Tibial artery (tissue), 4 donors: ENCODE measurements around the gene RFXANK.

Experiments
- DNase-seq, 2 donors: peaks; one replicate each; pipeline ENCODE4 v3.0.0-alpha.2; 2019
- H3K27ac ChIP-seq, 2 donors: fragments of 200-600 bp; sonication (generic) in 1 of 2; 1 replicate in 1 of 2; 2 replicates in 1 of 2; pipeline ENCODE4 v1.5.1; 2018 to 2019; ENCODE audit warnings: mild to moderate bottlenecking in 1 of 2
- H3K27me3 ChIP-seq, 2 donors: fragments of 200-600 bp; sonication (generic) in 1 of 2; one replicate each; pipeline versions ENCODE4 v1.5.1 to v1.6.0; 2016 to 2019
- H3K36me3 ChIP-seq, 3 donors: fragments of 200-600 bp; sonication (generic) in 2 of 3; one replicate each; pipeline ENCODE4 v1.5.1; 2016 to 2019; ENCODE audit warnings: mild to moderate bottlenecking in 2 of 3
- H3K4me1 ChIP-seq, 4 donors: fragments of 200-600 bp; sonication (generic) in 2 of 4; 1 replicate in 3 of 4; 2 replicates in 1 of 4; pipeline ENCODE4 v1.5.1; 2016 to 2019
- H3K4me3 ChIP-seq, 2 donors: fragments of 200-600 bp; sonication (generic) in 1 of 2; 1 replicate in 1 of 2; 2 replicates in 1 of 2; pipeline ENCODE4 v1.5.1; 2018 to 2019; ENCODE audit warnings: mild to moderate bottlenecking in 2 of 2
- H3K9me3 ChIP-seq, 3 donors: fragments of 200-600 bp; sonication (generic) in 1 of 3; one replicate each; pipeline ENCODE4 v1.5.1; 2016 to 2019
- intact Hi-C: fragments of 100-400 bp; cut with DNase I; formaldehyde crosslinking; loops from one replicate; pipeline ENCODE4 v1.15.0; 2023; ENCODE audit warnings: low total_unique reads
- TF ChIP-seq, protein P1 (sequence below), 2 experiments: fragments of 200-600 bp in 1 of 2; fragments of 450-650 bp in 1 of 2; IDR thresholded peaks; one replicate each; pipeline ENCODE4 v1.5.1; 2017 to 2019; ENCODE audit warnings: antibody characterized with exemption in 2 of 2, mild to moderate bottlenecking in 1 of 2, moderate library complexity in 1 of 2

Gene RFXANK

DNA sequence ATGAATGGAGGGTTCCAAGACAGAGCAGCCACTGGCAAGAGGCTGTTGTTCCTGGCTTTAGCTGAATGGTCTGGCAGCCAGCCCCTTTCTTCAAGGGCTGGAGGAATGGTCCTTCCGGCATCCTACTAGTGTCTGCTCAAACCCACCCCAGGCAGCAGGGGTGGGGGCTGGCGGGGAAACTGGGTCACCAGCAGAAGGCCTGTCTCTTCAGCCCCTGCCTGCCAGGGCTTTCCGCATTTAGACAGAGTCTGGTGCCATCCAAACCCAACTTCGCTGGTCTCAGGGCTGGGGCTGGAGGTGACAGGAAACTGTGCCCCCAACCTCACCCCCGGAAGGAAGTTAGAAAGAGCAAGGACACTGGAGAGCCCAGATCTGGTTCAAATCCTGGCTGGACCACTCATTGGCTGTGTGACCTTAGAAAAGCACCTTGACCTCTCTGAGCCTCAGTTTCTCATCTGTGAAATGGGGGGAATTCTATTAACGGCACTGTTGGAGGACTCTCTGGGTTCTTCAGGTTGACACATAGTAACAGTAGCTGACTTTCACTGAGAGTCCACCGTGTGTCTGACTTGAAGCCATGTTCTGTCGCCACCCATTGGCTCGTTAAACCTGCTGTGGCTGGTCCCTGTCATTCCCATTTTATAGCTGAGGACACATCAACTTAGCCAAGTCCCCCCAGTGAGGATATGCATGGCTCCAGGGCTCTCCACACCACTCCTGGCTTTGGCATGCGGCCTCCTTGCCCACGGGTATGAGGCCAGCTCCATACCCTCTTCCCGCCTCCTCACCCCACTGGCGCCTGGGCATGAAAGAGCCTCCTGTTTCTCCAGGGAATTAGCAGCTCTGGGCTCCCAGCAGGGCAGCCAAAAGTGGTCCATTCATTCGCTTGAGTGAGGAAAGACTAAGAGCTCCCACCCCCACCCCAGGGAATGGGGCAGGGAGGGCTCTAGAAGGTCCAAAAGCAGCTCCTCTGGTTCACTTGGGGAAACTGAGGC, 13.7 kb downstream of the RFXANK start:
- no peak for DNase-seq
- intact Hi-C loops: loop anchor here (10.0 kb wide), 1 partner anchor 109 kb away; no protein-coding TSS in a partner anchor
- no peak overlapping the region for H3K27ac ChIP-seq
- peaks cover 0 to 11% (median 0%) of the 10 kb centered on the region in 3 donors for H3K36me3 ChIP-seq
- H3K27me3 ChIP-seq: peaks cover 0 to 40% of the 10 kb centered on the region in 2 donors
- no peaks in the 10 kb centered on the region for H3K9me3 ChIP-seq
- TF ChIP-seq, protein P1, sequence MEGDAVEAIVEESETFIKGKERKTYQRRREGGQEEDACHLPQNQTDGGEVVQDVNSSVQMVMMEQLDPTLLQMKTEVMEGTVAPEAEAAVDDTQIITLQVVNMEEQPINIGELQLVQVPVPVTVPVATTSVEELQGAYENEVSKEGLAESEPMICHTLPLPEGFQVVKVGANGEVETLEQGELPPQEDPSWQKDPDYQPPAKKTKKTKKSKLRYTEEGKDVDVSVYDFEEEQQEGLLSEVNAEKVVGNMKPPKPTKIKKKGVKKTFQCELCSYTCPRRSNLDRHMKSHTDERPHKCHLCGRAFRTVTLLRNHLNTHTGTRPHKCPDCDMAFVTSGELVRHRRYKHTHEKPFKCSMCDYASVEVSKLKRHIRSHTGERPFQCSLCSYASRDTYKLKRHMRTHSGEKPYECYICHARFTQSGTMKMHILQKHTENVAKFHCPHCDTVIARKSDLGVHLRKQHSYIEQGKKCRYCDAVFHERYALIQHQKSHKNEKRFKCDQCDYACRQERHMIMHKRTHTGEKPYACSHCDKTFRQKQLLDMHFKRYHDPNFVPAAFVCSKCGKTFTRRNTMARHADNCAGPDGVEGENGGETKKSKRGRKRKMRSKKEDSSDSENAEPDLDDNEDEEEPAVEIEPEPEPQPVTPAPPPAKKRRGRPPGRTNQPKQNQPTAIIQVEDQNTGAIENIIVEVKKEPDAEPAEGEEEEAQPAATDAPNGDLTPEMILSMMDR (IDR thresholded peaks at IDR 0.05): no peak
- no peak overlapping the region for H3K4me3 ChIP-seq
- H3K4me1 ChIP-seq: peaks cover 0 to 15% (median 13%) of the 10 kb centered on the region in 4 donors

DNA sequence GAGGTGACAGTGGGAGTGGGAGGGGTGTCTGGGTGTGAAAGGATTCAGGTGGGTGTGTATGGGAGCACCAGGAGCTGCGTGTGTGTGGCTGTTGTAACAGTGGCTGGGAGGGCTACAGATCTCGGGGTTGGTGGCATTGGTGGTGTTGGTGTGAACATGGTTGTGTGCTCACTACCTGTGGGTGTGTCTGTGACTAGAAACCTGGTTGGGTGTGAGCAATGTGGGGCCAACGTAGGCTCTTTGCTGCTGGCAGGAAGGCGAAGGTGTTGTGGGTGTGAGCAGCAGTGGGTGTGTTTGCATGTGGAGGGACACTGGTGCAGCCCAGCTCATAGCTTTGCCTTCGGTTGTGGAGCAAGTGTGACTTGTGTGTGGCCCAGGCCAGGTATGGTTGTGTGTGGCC, 14.9 kb downstream of the RFXANK start:
- Histone ChIP-seq H3K27ac (no peak overlapping the region), H3K36me3 (no peaks in the 10 kb centered on the region), H3K4me3 (no peak overlapping the region), H3K9me3 (no peaks in the 10 kb centered on the region), H3K4me1 (peaks cover 0 to 15% (median 11%) of the 10 kb centered on the region in 4 donors), H3K27me3 (peaks cover 2 to 53% of the 10 kb centered on the region in 2 donors)
- DNase-seq: no peak
- TF ChIP-seq, protein P1 (IDR thresholded peaks at IDR 0.05): no peak
- intact Hi-C loops: loop anchor here (10.0 kb wide), 1 partner anchor 108 kb away; no protein-coding TSS in a partner anchor

DNA sequence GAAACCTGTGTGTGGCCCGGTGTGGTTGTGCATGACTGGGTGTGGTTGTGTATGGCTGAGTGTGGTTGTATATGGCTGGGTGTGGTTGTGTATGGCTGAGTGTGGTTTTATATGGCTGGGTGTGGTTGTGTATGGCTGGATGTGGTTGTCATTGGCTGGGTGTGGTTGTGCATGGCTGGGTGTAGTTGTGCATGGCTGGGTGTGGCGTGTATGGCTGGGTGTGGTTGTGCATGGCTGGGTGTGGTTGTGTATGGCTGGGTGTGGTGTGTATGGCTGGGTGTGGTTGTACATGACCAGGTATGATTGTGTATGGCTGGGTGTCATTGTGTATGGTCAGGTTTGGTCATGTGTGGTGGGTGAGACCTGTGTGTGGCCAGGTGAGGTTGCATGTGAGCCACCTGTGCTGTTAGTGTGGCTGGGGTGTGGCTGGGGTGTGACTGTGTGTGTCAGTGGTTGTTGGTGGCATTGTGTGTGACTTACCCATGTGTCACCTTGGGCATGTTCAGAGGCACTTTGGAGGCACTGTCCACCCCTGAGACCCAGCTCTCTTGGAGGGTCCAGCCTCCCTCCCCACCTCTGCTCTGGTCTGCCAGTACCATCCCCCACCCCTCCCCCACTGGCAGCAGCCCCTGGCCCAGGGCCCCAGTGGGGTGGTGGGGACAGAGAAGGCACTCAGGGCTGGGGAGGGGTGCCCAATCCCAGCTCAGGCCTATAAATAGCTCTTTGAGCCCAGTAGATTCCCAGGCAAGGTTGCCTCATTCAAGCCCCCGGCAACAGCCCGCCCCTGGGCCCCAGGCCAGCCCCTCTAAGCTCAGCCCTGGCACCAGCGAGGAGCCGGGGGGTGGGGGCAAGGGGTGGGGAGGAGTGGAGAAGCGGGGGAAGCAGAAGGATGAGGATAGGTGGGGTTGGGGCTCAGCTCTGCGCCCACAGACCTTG, 15.8 kb downstream of the RFXANK start:
- Histone ChIP-seq H3K9me3 (no peaks in the 10 kb centered on the region), H3K4me3 (no peak overlapping the region), H3K36me3 (no peaks in the 10 kb centered on the region), H3K27ac (no peak overlapping the region), H3K27me3 (peaks cover 2 to 62% of the 10 kb centered on the region in 2 donors), H3K4me1 (peaks cover 0 to 6% (median 2%) of the 10 kb centered on the region in 4 donors)
- intact Hi-C loops: loop anchor here (10.0 kb wide), 1 partner anchor 107 kb away; no protein-coding TSS in a partner anchor
- TF ChIP-seq, protein P1 (IDR thresholded peaks at IDR 0.05): no peak
- no peak for DNase-seq

DNA sequence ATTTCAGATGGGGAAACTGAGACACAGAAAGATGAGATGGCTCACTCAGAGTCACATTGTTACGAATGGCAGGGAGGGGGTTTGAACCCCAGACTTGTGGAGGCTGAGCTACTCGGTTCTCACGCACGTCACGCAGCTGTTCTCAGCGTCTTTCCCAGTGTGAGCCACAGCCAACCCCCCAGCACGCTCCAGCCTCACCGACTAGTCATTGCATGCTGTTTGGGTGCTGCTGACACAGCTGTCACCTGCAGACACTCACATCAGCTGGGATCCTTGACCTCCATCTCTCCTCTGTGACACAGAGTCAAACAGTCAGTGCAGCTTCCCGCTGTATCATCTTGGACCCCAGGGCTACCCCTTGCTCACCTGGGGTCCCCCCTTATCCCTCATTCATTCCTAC, 17.3 kb downstream of the RFXANK start:
- intact Hi-C loops: loop anchor here (10.0 kb wide), 1 partner anchor 105 kb away; no protein-coding TSS in a partner anchor
- TF ChIP-seq, protein P1 (IDR thresholded peaks at IDR 0.05): no peak
- peaks cover 2 to 77% of the 10 kb centered on the region in 2 donors for H3K27me3 ChIP-seq

More for the DNA sequence above, 17.3 kb downstream of the RFXANK start:
- Histone ChIP-seq H3K9me3 (no peaks in the 10 kb centered on the region), H3K4me1 (peaks cover 0 to 4% (median 0%) of the 10 kb centered on the region in 4 donors), H3K36me3 (no peaks in the 10 kb centered on the region), H3K4me3 (no peak overlapping the region), H3K27ac (no peak overlapping the region)
- DNase-seq: no peak
